NCI-H2196 (cell line): ENCODE results near the gene MGLL.

Experiments used
- DNase-seq: peaks from one replicate; lab custom pipeline; 2025; ENCODE audit not compliant: unreplicated experiment; lab: John Stamatoyannopoulos, UW

The MGLL gene

GRCh38 chr3:127822041-127822681 is at the start of gene MGLL:
MGLL (minus strand) TSS chr3:127822515; CDS start chr3:127822318, 197 bp downstream.
- no peak for DNase-seq

- DNase-seq = no peak
Measured at GRCh38 chr3:127870156-127870555, 47.8 kb upstream of the MGLL start.

GRCh38 chr3:127867986-127868385 is 45.7 kb upstream of the MGLL start:
- DNase-seq = no peak

GRCh38 chr3:127867412-127867811 is 45.1 kb upstream of the MGLL start:
- DNase-seq = no peak

- DNase-seq = no peak
Measured at GRCh38 chr3:127865941-127866340, 43.6 kb upstream of the MGLL start.

- DNase-seq = no peak
Measured at GRCh38 chr3:127860211-127860696, 37.9 kb upstream of the MGLL start.

GRCh38 chr3:127859730-127860129 is 37.4 kb upstream of the MGLL start:
- no peak for DNase-seq

- no peak for DNase-seq
Measured at GRCh38 chr3:127858937-127859336, 36.6 kb upstream of the MGLL start.

GRCh38 chr3:127858521-127858920 is 36.2 kb upstream of the MGLL start:
- no peak for DNase-seq

- no peak for DNase-seq
Measured at GRCh38 chr3:127857333-127857732, 35.0 kb upstream of the MGLL start.

- DNase-seq = no peak
Measured at GRCh38 chr3:127856801-127857200, 34.5 kb upstream of the MGLL start.

- no peak for DNase-seq
Measured at GRCh38 chr3:127855246-127855645, 32.9 kb upstream of the MGLL start.

- DNase-seq = no peak
Measured at GRCh38 chr3:127853681-127854080, 31.4 kb upstream of the MGLL start.

GRCh38 chr3:127851899-127852298 is 29.6 kb upstream of the MGLL start:
- DNase-seq = no peak

- DNase-seq = no peak
Measured at GRCh38 chr3:127849368-127849767, 27.1 kb upstream of the MGLL start.

- no peak for DNase-seq
Measured at GRCh38 chr3:127848131-127849129, 26.1 kb upstream of the MGLL start.

- no peak for DNase-seq
Measured at GRCh38 chr3:127847236-127847720, 25.0 kb upstream of the MGLL start.

GRCh38 chr3:127846576-127846975 is 24.3 kb upstream of the MGLL start:
- DNase-seq = no peak

- DNase-seq = no peak
Measured at GRCh38 chr3:127844326-127844942, 22.1 kb upstream of the MGLL start.

GRCh38 chr3:127840671-127841070 is 18.4 kb upstream of the MGLL start:
- no peak for DNase-seq

- no peak for DNase-seq
Measured at GRCh38 chr3:127839099-127839498, 16.8 kb upstream of the MGLL start.
